ENCODE data around the gene SLC47A2.

SLC47A2 gene

GRCh38 chr17:19730843-19731242, 14.5 kb upstream of the SLC47A2 start:
- H3K27me3 ChIP-seq (ENCODE audit: insufficient read depth, low read length, poor library complexity, severe bottlenecking): no peaks in the 10 kb centered on the region
- H4K20me1 ChIP-seq (ENCODE audit: insufficient read depth, low read length, poor library complexity, severe bottlenecking): no peaks in the 10 kb centered on the region
- no peak for TF ChIP-seq CTCF (conservative IDR thresholded peaks at IDR 0.05; ENCODE audit: low read length)
- no peak for TF ChIP-seq EZH2phosphoT487 (IDR thresholded peaks at IDR 0.05; ENCODE audit: borderline replicate concordance)
- no peaks in the 10 kb centered on the region for H3K9me3 ChIP-seq (ENCODE audit: insufficient read depth, low read depth, low read length)
- H3K79me2 ChIP-seq (ENCODE audit: insufficient read depth, low read length): no peaks in the 10 kb centered on the region
- H3K36me3 ChIP-seq (ENCODE audit: insufficient read depth, low read length): no peaks in the 10 kb centered on the region
- no peaks in the 10 kb centered on the region for H3F3A ChIP-seq (ENCODE audit: low read depth)
- no peak overlapping the region for H3K4me2 ChIP-seq (ENCODE audit: low read depth, low read length, poor library complexity, severe bottlenecking)
- H2AFZ ChIP-seq (ENCODE audit: low read length): no peak overlapping the region
- no peaks in the 10 kb centered on the region for H3K4me1 ChIP-seq (ENCODE audit: insufficient read depth, low read length, poor library complexity, severe bottlenecking)
- H3K4me3 ChIP-seq (ENCODE audit: low read length, poor library complexity, severe bottlenecking): no peak overlapping the region
- no peak overlapping the region for H3K9ac ChIP-seq (ENCODE audit: low read depth, low read length, poor library complexity, severe bottlenecking)
- H3K9me2 ChIP-seq (replicated peaks; ENCODE audit: low read depth, low read length): no peaks in the 10 kb centered on the region

GRCh38 chr17:19729900-19730299, 13.5 kb upstream of the SLC47A2 start:
- H3K79me2 ChIP-seq (ENCODE audit: insufficient read depth, low read length): no peaks in the 10 kb centered on the region
- TF ChIP-seq EZH2phosphoT487 (IDR thresholded peaks at IDR 0.05; ENCODE audit: borderline replicate concordance) (no peak), CTCF (conservative IDR thresholded peaks at IDR 0.05; ENCODE audit: low read length) (no peak)
- no peak overlapping the region for H3K9ac ChIP-seq (ENCODE audit: low read depth, low read length, poor library complexity, severe bottlenecking)
- no peak overlapping the region for H3K4me2 ChIP-seq (ENCODE audit: low read depth, low read length, poor library complexity, severe bottlenecking)
- H3F3A ChIP-seq (ENCODE audit: low read depth): no peaks in the 10 kb centered on the region
- H3K4me3 ChIP-seq (ENCODE audit: low read length, poor library complexity, severe bottlenecking): no peak overlapping the region
- H3K36me3 ChIP-seq (ENCODE audit: insufficient read depth, low read length): no peaks in the 10 kb centered on the region
- no peaks in the 10 kb centered on the region for H3K9me3 ChIP-seq (ENCODE audit: insufficient read depth, low read depth, low read length)
- no peaks in the 10 kb centered on the region for H3K4me1 ChIP-seq (ENCODE audit: insufficient read depth, low read length, poor library complexity, severe bottlenecking)
- no peaks in the 10 kb centered on the region for H3K9me2 ChIP-seq (replicated peaks; ENCODE audit: low read depth, low read length)
- no peaks in the 10 kb centered on the region for H3K27me3 ChIP-seq (ENCODE audit: insufficient read depth, low read length, poor library complexity, severe bottlenecking)
- no peak overlapping the region for H2AFZ ChIP-seq (ENCODE audit: low read length)
- no peaks in the 10 kb centered on the region for H4K20me1 ChIP-seq (ENCODE audit: insufficient read depth, low read length, poor library complexity, severe bottlenecking)

GRCh38 chr17:19728084-19728495, 11.7 kb upstream of the SLC47A2 start:
- TF ChIP-seq EZH2phosphoT487 (IDR thresholded peaks at IDR 0.05; ENCODE audit: borderline replicate concordance): no peak
- TF ChIP-seq CTCF (conservative IDR thresholded peaks at IDR 0.05; ENCODE audit: low read length): no peak
- H3K4me2 ChIP-seq (ENCODE audit: low read depth, low read length, poor library complexity, severe bottlenecking): no peak overlapping the region
- no peak overlapping the region for H3K9ac ChIP-seq (ENCODE audit: low read depth, low read length, poor library complexity, severe bottlenecking)
- H3F3A ChIP-seq (ENCODE audit: low read depth): no peaks in the 10 kb centered on the region
- no peaks in the 10 kb centered on the region for H3K27me3 ChIP-seq (ENCODE audit: insufficient read depth, low read length, poor library complexity, severe bottlenecking)
- H3K9me2 ChIP-seq (replicated peaks; ENCODE audit: low read depth, low read length): no peaks in the 10 kb centered on the region
- H3K36me3 ChIP-seq (ENCODE audit: insufficient read depth, low read length): no peaks in the 10 kb centered on the region
- H4K20me1 ChIP-seq (ENCODE audit: insufficient read depth, low read length, poor library complexity, severe bottlenecking): no peaks in the 10 kb centered on the region
- no peaks in the 10 kb centered on the region for H3K4me1 ChIP-seq (ENCODE audit: insufficient read depth, low read length, poor library complexity, severe bottlenecking)
- no peak overlapping the region for H2AFZ ChIP-seq (ENCODE audit: low read length)
- no peaks in the 10 kb centered on the region for H3K9me3 ChIP-seq (ENCODE audit: insufficient read depth, low read depth, low read length)
- no peak overlapping the region for H3K4me3 ChIP-seq (ENCODE audit: low read length, poor library complexity, severe bottlenecking)
- no peaks in the 10 kb centered on the region for H3K79me2 ChIP-seq (ENCODE audit: insufficient read depth, low read length)

Data from Loucy (cell line).